IPS DF 6.9 (cell line): Measurements from ENCODE around the gene TLR2.
A peak's percentile ranks its signal among the peaks of the same experiment; 100 is the strongest.
"Not testable (repeated sequence)": the region's sequence is repeated elsewhere in the genome, so short reads cannot be mapped to it uniquely, and the experiment has no call there.

ENCODE experiments used
- DNase-seq: peaks from one replicate; pipeline ENCODE4 v3.0.0-alpha.2; 2013; ENCODE audit warnings: low read depth, low spot score
- H3K27ac ChIP-seq: one replicate; pipeline ENCODE4 v1.5.1; 2013; ENCODE audit warnings: low read length, control low read depth
- H3K27me3 ChIP-seq: 2 replicates; pipeline ENCODE4 v1.6.1; 2013; ENCODE audit warnings: mild to moderate bottlenecking, low read length; ENCODE audit not compliant: control insufficient read depth, insufficient read depth
- H3K36me3 ChIP-seq: 2 replicates; pipeline ENCODE4 v1.6.1; 2013; ENCODE audit warnings: low read length; ENCODE audit not compliant: control insufficient read depth, insufficient read depth
- H3K4me1 ChIP-seq: 2 replicates; pipeline ENCODE4 v1.6.1; 2013; ENCODE audit warnings: low read length; ENCODE audit not compliant: control insufficient read depth, insufficient read depth
- H3K4me3 ChIP-seq: 2 replicates; pipeline ENCODE4 v1.5.1; 2013; ENCODE audit warnings: mild to moderate bottlenecking, low read length
- H3K9me3 ChIP-seq: 2 replicates; pipeline ENCODE4 v1.6.1; 2013; ENCODE audit warnings: low read length, inconsistent platforms; ENCODE audit not compliant: control insufficient read depth, insufficient read depth
- WGBS: extraction: QIAGEN DNeasy Blood & Tissue Kit; methylation state at CpG from one replicate; pipeline ENCODE4 v1.1.7; 2013; ENCODE audit warnings: mixed read lengths, missing lambda C conversion rate; ENCODE audit not compliant: insufficient read length, insufficient coverage; 5-methylcytosine and 5-hydroxymethylcytosine counted together

The TLR2 gene

DNA sequence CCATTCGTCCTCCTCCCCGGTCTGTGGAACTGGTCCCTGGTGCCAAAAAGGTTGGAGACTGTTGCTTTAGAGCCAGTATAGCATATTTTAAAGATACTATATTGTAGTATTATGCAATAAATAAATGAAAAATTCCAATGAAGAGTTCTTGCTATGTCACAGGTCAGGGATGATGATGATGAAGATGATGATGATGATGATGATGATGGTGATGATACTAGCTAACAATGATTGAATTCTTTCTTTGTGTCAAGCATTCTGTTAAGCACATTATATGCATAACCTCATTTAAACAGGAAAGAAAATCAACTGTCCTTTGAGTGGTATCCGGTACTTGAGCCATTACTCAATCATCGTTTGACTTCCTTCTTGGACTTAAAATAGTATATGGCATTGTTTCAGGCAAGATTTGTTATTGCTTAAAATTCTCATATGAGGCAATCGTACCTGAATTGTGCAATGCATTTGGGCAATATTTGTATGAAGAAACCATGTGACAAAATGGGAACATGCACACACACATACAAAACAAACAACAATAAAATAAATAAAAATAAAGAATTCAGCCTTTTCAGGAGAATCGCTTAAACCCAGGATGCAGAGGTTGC is 22.8 kb upstream of the TLR2 start:
- no peaks in the 10 kb centered on the region for H3K4me1 ChIP-seq
- H3K4me3 ChIP-seq = no peak overlapping the region
- H3K9me3 ChIP-seq = no peaks in the 10 kb centered on the region
- no peaks in the 10 kb centered on the region for H3K36me3 ChIP-seq
- H3K27ac ChIP-seq = no peak overlapping the region
- no CpG with 5 or more reads among the region's 6 CpGs for WGBS
- no peak for DNase-seq
- no peaks in the 10 kb centered on the region for H3K27me3 ChIP-seq

GRCh38 chr4:153661908-153662307 is 22.2 kb upstream of the TLR2 start:
- Histone ChIP-seq H3K36me3 (no peaks in the 10 kb centered on the region), H3K27ac (no peak overlapping the region), H3K9me3 (no peaks in the 10 kb centered on the region), H3K4me3 (no peak overlapping the region), H3K27me3 (no peaks in the 10 kb centered on the region), H3K4me1 (no peaks in the 10 kb centered on the region)
- no peak for DNase-seq
- WGBS = no CpG with 5 or more reads among the region's 1 CpG

- H3K36me3 ChIP-seq = no peaks in the 10 kb centered on the region
- no CpG with 5 or more reads among the region's 1 CpG for WGBS
- no peaks in the 10 kb centered on the region for H3K9me3 ChIP-seq
- no peaks in the 10 kb centered on the region for H3K27me3 ChIP-seq
- no peak for DNase-seq
- H3K4me1 ChIP-seq = no peaks in the 10 kb centered on the region
- no peak overlapping the region for H3K27ac ChIP-seq
- no peak overlapping the region for H3K4me3 ChIP-seq
These were observed 20.4 kb upstream of the TLR2 start for GRCh38 chr4:153663667-153664066.

- WGBS = no CpG with 5 or more reads among the region's 1 CpG
- not testable (repeated sequence) for H3K27ac ChIP-seq, H3K9me3 ChIP-seq, H3K36me3 ChIP-seq, H3K27me3 ChIP-seq, DNase-seq, H3K4me3 ChIP-seq, H3K4me1 ChIP-seq
These were observed 17.6 kb upstream of the TLR2 start for GRCh38 chr4:153666505-153666904.

- Histone ChIP-seq H3K4me1 (no peaks in the 10 kb centered on the region), H3K36me3 (no peaks in the 10 kb centered on the region), H3K4me3 (no peak overlapping the region), H3K9me3 (no peaks in the 10 kb centered on the region), H3K27me3 (no peaks in the 10 kb centered on the region), H3K27ac (no peak overlapping the region)
- DNase-seq = no peak
- WGBS = no CpG with 5 or more reads among the region's 2 CpGs
These were observed 15.4 kb upstream of the TLR2 start for GRCh38 chr4:153668647-153669046.

DNA sequence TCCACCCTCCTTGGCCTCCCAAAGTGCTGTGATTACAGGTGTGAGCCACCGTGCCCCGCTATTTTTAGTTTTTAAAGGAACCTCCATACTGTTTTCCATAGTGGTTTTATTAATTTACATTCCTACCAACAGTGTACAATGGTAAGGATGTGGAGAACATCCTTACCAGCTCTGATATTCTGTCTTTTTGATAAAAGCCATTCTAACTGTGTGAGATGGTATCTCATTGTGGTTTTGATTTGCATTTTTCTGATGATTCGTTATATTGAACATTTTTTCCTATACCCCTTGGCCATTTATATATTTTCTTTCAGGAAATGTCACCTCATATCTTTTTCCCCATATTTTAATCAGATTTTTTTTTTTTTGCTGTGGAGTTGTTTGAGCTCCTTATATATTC is 14.2 kb upstream of the TLR2 start:
- H3K36me3 ChIP-seq = no peaks in the 10 kb centered on the region
- no peaks in the 10 kb centered on the region for H3K27me3 ChIP-seq
- H3K4me1 ChIP-seq = no peaks in the 10 kb centered on the region
- whole genome bisulfite sequencing = no CpG with 5 or more reads among the region's 3 CpGs
- H3K9me3 ChIP-seq = no peaks in the 10 kb centered on the region
- no peak overlapping the region for H3K27ac ChIP-seq
- no peak overlapping the region for H3K4me3 ChIP-seq
- no peak for DNase-seq

DNA sequence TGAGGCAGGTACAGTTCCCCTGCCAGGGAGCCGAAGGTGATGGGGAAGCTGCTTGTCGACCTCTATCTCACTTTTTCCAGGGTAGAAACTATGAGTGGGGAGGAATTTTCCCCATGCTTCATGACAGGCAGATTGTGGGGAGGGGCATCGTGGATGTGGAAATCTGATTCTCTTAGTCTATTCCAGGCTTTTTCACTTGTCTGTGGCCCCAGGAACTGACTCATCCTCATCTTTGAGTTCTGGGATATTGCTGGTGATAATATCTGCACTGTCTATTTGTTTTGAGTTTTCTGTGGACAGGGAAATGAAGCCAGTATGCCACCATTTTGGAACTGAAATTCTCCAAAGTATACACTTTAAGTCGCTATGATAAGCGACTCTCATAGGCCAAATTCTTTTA is 7.6 kb upstream of the TLR2 start:
- H3K27ac ChIP-seq = no peak overlapping the region
- no peaks in the 10 kb centered on the region for H3K9me3 ChIP-seq
- no peaks in the 10 kb centered on the region for H3K4me1 ChIP-seq
- no peaks in the 10 kb centered on the region for H3K36me3 ChIP-seq
- H3K27me3 ChIP-seq = no peaks in the 10 kb centered on the region
- no peak for DNase-seq
- no peak overlapping the region for H3K4me3 ChIP-seq
- 100% methylated on average over 1 of the region's 5 CpGs for WGBS

DNA sequence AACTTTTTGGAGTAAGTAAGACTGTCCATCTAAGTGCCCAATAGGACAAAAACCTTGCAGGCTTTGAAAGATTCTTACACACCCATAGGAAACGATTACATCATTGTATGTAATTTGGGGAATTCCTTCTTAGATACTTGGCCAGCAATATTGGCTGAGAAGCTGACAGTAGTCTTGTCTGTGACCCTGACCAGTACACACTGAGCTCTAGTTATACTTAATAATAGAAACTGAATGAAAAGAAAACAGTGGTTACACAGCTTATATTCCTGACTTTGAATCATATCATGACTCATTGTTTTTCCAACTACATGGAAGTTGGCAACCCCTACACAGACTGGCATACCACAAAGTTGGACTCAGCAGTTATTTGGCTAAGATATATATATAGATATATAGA is 7.1 kb upstream of the TLR2 start:
- no peak for DNase-seq
- no peaks in the 10 kb centered on the region for H3K9me3 ChIP-seq
- no CpG with 5 or more reads among the region's 1 CpG for WGBS
- H3K27ac ChIP-seq = no peak overlapping the region
- H3K27me3 ChIP-seq = no peaks in the 10 kb centered on the region; the same call in 1 of the 2 replicates
- H3K36me3 ChIP-seq = no peaks in the 10 kb centered on the region
- H3K4me1 ChIP-seq = no peaks in the 10 kb centered on the region
- no peak overlapping the region for H3K4me3 ChIP-seq

GRCh38 chr4:153679486-153679885 is 4.6 kb upstream of the TLR2 start:
- Histone ChIP-seq H3K9me3 (no peaks in the 10 kb centered on the region), H3K4me1 (no peaks in the 10 kb centered on the region), H3K36me3 (no peaks in the 10 kb centered on the region), H3K27ac (no peak overlapping the region), H3K4me3 (no peak overlapping the region), H3K27me3 (peaks cover 13% of the 10 kb centered on the region)
- no CpG with 5 or more reads among the region's 6 CpGs for WGBS
- no peak for DNase-seq

- H3K27ac ChIP-seq = no peak overlapping the region
- WGBS = no CpG with 5 or more reads among the region's 27 CpGs
- peaks cover 1% of the 10 kb centered on the region; the same call in 1 of the 2 replicates for H3K9me3 ChIP-seq
- no peaks in the 10 kb centered on the region for H3K4me1 ChIP-seq
- H3K36me3 ChIP-seq = no peaks in the 10 kb centered on the region
- peaks cover 19% of the 10 kb centered on the region for H3K27me3 ChIP-seq
- peak overlapping the region; percentile 48; the same call in 1 of the 2 replicates for H3K4me3 ChIP-seq
- peak; percentile 5 for DNase-seq
These were observed 308 bp upstream of the TLR2 start for GRCh38 chr4:153683763-153684181.

DNA sequence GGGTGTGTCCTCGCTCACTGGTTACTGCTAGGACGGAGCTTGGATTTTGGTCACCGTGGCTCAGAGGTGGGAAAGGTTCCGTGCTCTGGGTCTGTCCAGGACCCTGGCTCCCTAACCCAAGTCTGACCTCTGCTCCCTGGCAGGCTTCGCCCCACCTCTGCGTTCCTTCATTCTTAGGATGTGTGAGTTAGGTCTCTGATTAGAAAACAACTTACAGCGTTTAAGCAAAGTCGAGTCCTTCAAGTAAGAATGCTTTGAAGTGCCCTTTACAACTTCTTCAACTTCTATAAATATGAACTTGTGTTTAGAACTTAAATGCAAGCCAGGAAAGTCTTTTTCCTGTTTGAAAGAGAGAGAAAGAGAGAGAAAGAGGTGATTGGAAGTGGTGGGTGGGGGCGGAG is 891 bp downstream of the TLR2 start:
- Histone ChIP-seq H3K4me3 (peak overlapping the region; percentile 48; the same call in 1 of the 2 replicates), H3K36me3 (no peaks in the 10 kb centered on the region), H3K27ac (no peak overlapping the region), H3K9me3 (peaks cover 1% of the 10 kb centered on the region; the same call in 1 of the 2 replicates), H3K27me3 (peaks cover 19% of the 10 kb centered on the region), H3K4me1 (no peaks in the 10 kb centered on the region)
- WGBS = 100% methylated on average over 1 of the region's 9 CpGs
- peak; percentile 22 for DNase-seq
